IMR-90 (cell line): Measurements from ENCODE around the gene NIPBL. TPM values are rescaled to one million over a fixed set of nuclear protein-coding genes. Genes with fewer than 3 reads are reported as not detected.

Experiments used
- ATAC-seq: fragments of 200-7000 bp; cut with Tn5 transposase; 2 replicates; pipeline ENCODE4 v1.9.1; 2020; ENCODE audit warnings: low read depth, mild to moderate bottlenecking, moderate library complexity
- BruUV-seq: library from RNA; stranded (reverse); fragments of 400-500 nt; replicated peaks from 2 replicates; lab custom pipeline; 2021; lab: Mats Ljungman, UMichigan
- CTCF ChIA-PET: fragments of 300-600 bp; formaldehyde crosslinking; extraction: SDS; loops from one replicate; lab custom pipeline; 2021; ENCODE audit warnings: antibody characterized with exemption; lab: Yijun Ruan, JAX
- POLR2A ChIA-PET: fragments of 300-600 bp; sonication (Branson Sonifier 250); formaldehyde crosslinking; loops from one replicate; lab custom pipeline; 2022; ENCODE audit warnings: antibody characterized with exemption; ENCODE audit not compliant: unreplicated experiment; lab: Charles Lee
- DNase-seq: peaks from one replicate; pipeline ENCODE4 v3.0.0; 2013
- H2AFZ ChIP-seq: replicated peaks from 2 replicates; pipeline ENCODE3; 2013; ENCODE audit warnings: low read length, mild to moderate bottlenecking; ENCODE audit not compliant: poor library complexity
- H2AK5ac ChIP-seq: 2 replicates; pipeline ENCODE4 v1.6.1; 2013; ENCODE audit warnings: low read depth, low read length, inconsistent platforms
- H2AK9ac ChIP-seq: replicated peaks from 2 replicates; pipeline ENCODE3; 2013; ENCODE audit warnings: mild to moderate bottlenecking, low read depth, low read length, moderate library complexity; ENCODE audit not compliant: poor library complexity
- H2BK120ac ChIP-seq: 2 replicates; pipeline ENCODE4 v1.6.1; 2013; ENCODE audit warnings: low read depth, low read length, inconsistent platforms
- H2BK15ac ChIP-seq: 3 replicates; pipeline ENCODE4 v1.6.1; 2013; ENCODE audit warnings: low read depth, low read length, inconsistent platforms
- H2BK20ac ChIP-seq: 2 replicates; pipeline ENCODE4 v1.6.1; 2013; ENCODE audit warnings: low read depth, mild to moderate bottlenecking, inconsistent platforms, low read length, moderate library complexity
- H2BK5ac ChIP-seq: 2 replicates; pipeline ENCODE4 v1.6.1; 2013; ENCODE audit warnings: mild to moderate bottlenecking, low read depth, low read length, inconsistent platforms; ENCODE audit not compliant: poor library complexity, severe bottlenecking
- H3K14ac ChIP-seq: replicated peaks from 2 replicates; pipeline ENCODE4 v1.6.1; 2013; ENCODE audit warnings: low read depth, low read length, inconsistent platforms
- H3K18ac ChIP-seq: 2 replicates; pipeline ENCODE4 v1.6.1; 2013; ENCODE audit warnings: low read depth, low read length, control low read depth
- H3K23ac ChIP-seq: 2 replicates; pipeline ENCODE4 v1.6.1; 2013; ENCODE audit warnings: low read depth, low read length, inconsistent platforms
- H3K27ac ChIP-seq: 2 replicates; pipeline ENCODE4 v1.5.1; 2013; ENCODE audit warnings: mild to moderate bottlenecking, control low read depth, low read length; ENCODE audit not compliant: insufficient read depth
- H3K27me3 ChIP-seq: 2 replicates; pipeline ENCODE4 v1.6.1; 2013; ENCODE audit warnings: low read length; ENCODE audit not compliant: control insufficient read depth, insufficient read depth
- H3K36me3 ChIP-seq: 2 replicates; pipeline ENCODE4 v1.6.1; 2013; ENCODE audit warnings: low read length, mixed read lengths; ENCODE audit not compliant: control insufficient read depth, insufficient read depth
- H3K4ac ChIP-seq: 2 replicates; pipeline ENCODE4 v1.6.1; 2013; ENCODE audit warnings: low read depth, low read length, inconsistent platforms
- H3K4me1 ChIP-seq: 2 replicates; pipeline ENCODE4 v1.6.1; 2013; ENCODE audit warnings: low read length, mixed read lengths; ENCODE audit not compliant: control insufficient read depth, insufficient read depth
- H3K4me2 ChIP-seq: 2 replicates; pipeline ENCODE4 v1.6.1; 2013; ENCODE audit warnings: low read depth, mild to moderate bottlenecking, control low read depth, low read length, moderate library complexity
- H3K4me3 ChIP-seq: 2 replicates; pipeline ENCODE4 v1.5.1; 2013; ENCODE audit warnings: low read depth, mild to moderate bottlenecking, control low read depth, low read length, moderate library complexity; ENCODE audit not compliant: insufficient read depth
- H3K56ac ChIP-seq: 2 replicates; pipeline ENCODE4 v1.6.1; 2013; ENCODE audit warnings: low read length, inconsistent platforms; ENCODE audit not compliant: insufficient read depth; ENCODE audit errors: extremely low read depth
- H3K79me1 ChIP-seq, 2 experiments: 2 replicates each; pipeline ENCODE4 v1.6.1; 2013; ENCODE audit warnings: low read length in 2 of 2, inconsistent platforms in 1 of 2, low read depth in 1 of 2
- H3K9ac ChIP-seq: 2 replicates; pipeline ENCODE4 v1.6.1; 2013; ENCODE audit warnings: low read depth, low read length, control low read depth
- H3K9me1 ChIP-seq: 2 replicates; pipeline ENCODE4 v1.6.1; 2013; ENCODE audit warnings: low read length, inconsistent platforms; ENCODE audit not compliant: insufficient read depth
- H3K9me3 ChIP-seq: 2 replicates; pipeline ENCODE4 v1.6.1; 2013; ENCODE audit warnings: low read length; ENCODE audit not compliant: control insufficient read depth, insufficient read depth
- H4K20me1 ChIP-seq: 2 replicates; pipeline ENCODE4 v1.6.1; 2013; ENCODE audit warnings: low read length, inconsistent platforms; ENCODE audit not compliant: insufficient read depth
- H4K5ac ChIP-seq: 2 replicates; pipeline ENCODE4 v1.6.1; 2013; ENCODE audit warnings: mild to moderate bottlenecking, low read depth, low read length, control low read depth
- H4K8ac ChIP-seq, 2 experiments: 2 replicates each; pipeline ENCODE4 v1.6.1; 2013; ENCODE audit warnings: low read depth in 2 of 2, low read length in 2 of 2, control low read depth in 1 of 2, inconsistent platforms in 1 of 2
- H4K91ac ChIP-seq: 2 replicates; pipeline ENCODE4 v1.6.1; 2013; ENCODE audit warnings: low read depth, low read length, inconsistent platforms; ENCODE audit not compliant: insufficient read depth
- CEBPB ChIP-seq: IDR thresholded peaks from 2 replicates; pipeline ENCODE4 v1.6.1; 2012; ENCODE audit warnings: low read depth, low read length, improper control_type of control experiment
- WGBS, 2 experiments: methylation state at CpG; one replicate each; pipeline versions ENCODE4 v1.1.5 to v1.1.7; 2013; ENCODE audit warnings: missing lambda C conversion rate in 2 of 2; ENCODE audit not compliant: insufficient read length in 1 of 2; ENCODE audit errors: extremely low coverage in 2 of 2; 5-methylcytosine and 5-hydroxymethylcytosine counted together
- dilution Hi-C: fragments of 300-500 bp; cut with HindIII; formaldehyde crosslinking; loops from one replicate; pipeline ENCODE4 v1.14.3; 2018; ENCODE audit warnings: low sequenced_read_pairs; ENCODE audit not compliant: unreplicated experiment
- in situ Hi-C: fragments of 300-500 bp; cut with MboI; formaldehyde crosslinking; loops from 3 replicates; pipeline ENCODE4 v1.14.3; 2019; ENCODE audit warnings: low sequenced_read_pairs, inconsistent platforms, mixed read lengths
- intact Hi-C: fragments of 100-400 bp; cut with micrococcal nuclease; formaldehyde crosslinking; loops from 2 replicates; pipeline ENCODE4 v1.10.0; 2022
- polyA plus RNA-seq, 3 experiments: library from polyadenylated mRNA; depleted of rRNA; stranded (reverse); fragments of >200 nt; gene quantifications; 2 replicates each; pipeline ENCODE4 v1.2.3, GENCODE V29; 2012; ENCODE audit warnings: low replicate concordance in 1 of 3
- total RNA-seq: library from RNA; depleted of rRNA; stranded (reverse); fragments of >200 nt; gene quantifications from 2 replicates; pipeline ENCODE4 v1.2.3, GENCODE V29; 2012

NIPBL gene
- total and polyA plus RNA-seq, 2 of the 4 experiments (the other 2 are of a cell fraction): 8.4 to 46.4 TPM

- WGBS, 2 experiments: 98% methylated on average over 14 of the region's 18 CpGs; no CpG with 5 or more reads in 1 of the 2 experiments
- DNase-seq (no peak), ATAC-seq (no peak)
- peaks cover 10% of the 10 kb centered on the region; the same call in 1 of the 2 replicates for H3K36me3 ChIP-seq
- no peak overlapping the region for H2BK20ac ChIP-seq
- H3K9ac ChIP-seq: no peak overlapping the region
- H2AK9ac ChIP-seq: no peak overlapping the region
- BruUV-seq: no TSS peak
- no peak overlapping the region for H2BK15ac ChIP-seq
- H3K18ac ChIP-seq: no peak overlapping the region
- H3K4me2 ChIP-seq: no peak overlapping the region
- intact Hi-C loops: no loop called here
- peaks cover 5 to 50% of the 10 kb centered on the region in 2 experiments for H3K79me1 ChIP-seq
- H3K23ac ChIP-seq: no peak overlapping the region
- H2AK5ac ChIP-seq: no peak overlapping the region
- no peak overlapping the region for H3K27ac ChIP-seq
- dilution Hi-C loops: no loop called here
- peaks cover 72% of the 10 kb centered on the region for H4K20me1 ChIP-seq
- no peak overlapping the region for H2BK120ac ChIP-seq
- POLR2A ChIA-PET: no interaction called here
- H3K9me1 ChIP-seq: peaks cover 10% of the 10 kb centered on the region
- no peaks in the 10 kb centered on the region for H3K9me3 ChIP-seq
- no peaks in the 10 kb centered on the region for H3K4me1 ChIP-seq
- no peak overlapping the region for H2BK5ac ChIP-seq
- H2AFZ ChIP-seq: no peak overlapping the region
- no peak overlapping the region for H3K4ac ChIP-seq
- no peaks in the 10 kb centered on the region for H3K27me3 ChIP-seq
- H4K5ac ChIP-seq: no peak overlapping the region
- no peak overlapping the region for H4K8ac ChIP-seq
- CTCF ChIA-PET: no interaction called here
- no peak overlapping the region for H3K14ac ChIP-seq
- in situ Hi-C loops: no loop called here
- no peak overlapping the region for H3K56ac ChIP-seq
- no peak overlapping the region for H4K91ac ChIP-seq
- TF ChIP-seq CEBPB: no peak
- H3K4me3 ChIP-seq: no peak overlapping the region
Observed at GRCh38 chr5:36885566-36886485, 9.3 kb downstream of the NIPBL start.
